ENCODE data around the gene MTFP1. TPM values are rescaled to one million over a fixed set of nuclear protein-coding genes. Genes with fewer than 3 reads are reported as not detected.
A peak's percentile ranks its signal among the peaks of the same experiment; 100 is the strongest.
"Not testable (repeated sequence)": the region's sequence is repeated elsewhere in the genome, so short reads cannot be mapped to it uniquely, and the experiment has no call there.

MTFP1 gene
- total RNA-seq, 1 experiment from 2014 or later = 86.9 TPM

- no peak for TF ChIP-seq EZH2 (IDR thresholded peaks at IDR 0.05; ENCODE audit: borderline replicate concordance, low read depth, low read length, poor library complexity, severe bottlenecking)
- TF ChIP-seq, protein P1, sequence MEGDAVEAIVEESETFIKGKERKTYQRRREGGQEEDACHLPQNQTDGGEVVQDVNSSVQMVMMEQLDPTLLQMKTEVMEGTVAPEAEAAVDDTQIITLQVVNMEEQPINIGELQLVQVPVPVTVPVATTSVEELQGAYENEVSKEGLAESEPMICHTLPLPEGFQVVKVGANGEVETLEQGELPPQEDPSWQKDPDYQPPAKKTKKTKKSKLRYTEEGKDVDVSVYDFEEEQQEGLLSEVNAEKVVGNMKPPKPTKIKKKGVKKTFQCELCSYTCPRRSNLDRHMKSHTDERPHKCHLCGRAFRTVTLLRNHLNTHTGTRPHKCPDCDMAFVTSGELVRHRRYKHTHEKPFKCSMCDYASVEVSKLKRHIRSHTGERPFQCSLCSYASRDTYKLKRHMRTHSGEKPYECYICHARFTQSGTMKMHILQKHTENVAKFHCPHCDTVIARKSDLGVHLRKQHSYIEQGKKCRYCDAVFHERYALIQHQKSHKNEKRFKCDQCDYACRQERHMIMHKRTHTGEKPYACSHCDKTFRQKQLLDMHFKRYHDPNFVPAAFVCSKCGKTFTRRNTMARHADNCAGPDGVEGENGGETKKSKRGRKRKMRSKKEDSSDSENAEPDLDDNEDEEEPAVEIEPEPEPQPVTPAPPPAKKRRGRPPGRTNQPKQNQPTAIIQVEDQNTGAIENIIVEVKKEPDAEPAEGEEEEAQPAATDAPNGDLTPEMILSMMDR (conservative IDR thresholded peaks at IDR 0.05; ENCODE audit: low read depth, low read length) = no peak
- BruUV-seq (replicated peaks) = no TSS peak
- Histone ChIP-seq H3K36me3 (ENCODE audit: insufficient read depth, low read length, poor library complexity, severe bottlenecking) (no peaks in the 10 kb centered on the region), H3K4me1 (ENCODE audit: insufficient read depth, low read length, poor library complexity, severe bottlenecking) (no peaks in the 10 kb centered on the region), H3K27ac (ENCODE audit: low read depth, low read length, poor library complexity, severe bottlenecking) (no peak overlapping the region), H3K9me3 (ENCODE audit: low read depth, low read length, poor library complexity, severe bottlenecking) (no peaks in the 10 kb centered on the region), H3K4me3 (ENCODE audit: low read depth, low read length, poor library complexity, severe bottlenecking) (no peak overlapping the region), H3K27me3 (replicated peaks; ENCODE audit: insufficient read depth, low read depth, low read length, poor library complexity) (no peaks in the 10 kb centered on the region)
- ChIA-PET POLR2A (ENCODE audit: low non-redundant PET) (no interaction called here), CTCF (no interaction called here)
- intact Hi-C loops (cut with micrococcal nuclease; ENCODE audit: unreplicated experiment) = no loop called here
- peak; percentile 42 for DNase-seq (ENCODE audit: low spot score)
Observed at GRCh38 chr22:30459181-30460052, 33.8 kb downstream of the MTFP1 start.

- POLR2A ChIA-PET (ENCODE audit: low non-redundant PET) = no interaction called here
- Histone ChIP-seq H3K27me3 (replicated peaks; ENCODE audit: insufficient read depth, low read depth, low read length, poor library complexity) (no peaks in the 10 kb centered on the region), H3K4me1 (ENCODE audit: insufficient read depth, low read length, poor library complexity, severe bottlenecking) (no peaks in the 10 kb centered on the region), H3K27ac (ENCODE audit: low read depth, low read length, poor library complexity, severe bottlenecking) (no peak overlapping the region), H3K4me3 (ENCODE audit: low read depth, low read length, poor library complexity, severe bottlenecking) (no peak overlapping the region), H3K9me3 (ENCODE audit: low read depth, low read length, poor library complexity, severe bottlenecking) (no peaks in the 10 kb centered on the region), H3K36me3 (ENCODE audit: insufficient read depth, low read length, poor library complexity, severe bottlenecking) (no peaks in the 10 kb centered on the region)
- TF ChIP-seq, protein P1 (conservative IDR thresholded peaks at IDR 0.05; ENCODE audit: low read depth, low read length) = no peak
- no peak for TF ChIP-seq EZH2 (IDR thresholded peaks at IDR 0.05; ENCODE audit: borderline replicate concordance, low read depth, low read length, poor library complexity, severe bottlenecking)
- intact Hi-C loops (cut with micrococcal nuclease; ENCODE audit: unreplicated experiment) = no loop called here
- CTCF ChIA-PET = no interaction called here
- no TSS peak for BruUV-seq (replicated peaks)
- no peak for DNase-seq (ENCODE audit: low spot score)
Observed at GRCh38 chr22:30460147-30460546, 34.6 kb downstream of the MTFP1 start.

DNA sequence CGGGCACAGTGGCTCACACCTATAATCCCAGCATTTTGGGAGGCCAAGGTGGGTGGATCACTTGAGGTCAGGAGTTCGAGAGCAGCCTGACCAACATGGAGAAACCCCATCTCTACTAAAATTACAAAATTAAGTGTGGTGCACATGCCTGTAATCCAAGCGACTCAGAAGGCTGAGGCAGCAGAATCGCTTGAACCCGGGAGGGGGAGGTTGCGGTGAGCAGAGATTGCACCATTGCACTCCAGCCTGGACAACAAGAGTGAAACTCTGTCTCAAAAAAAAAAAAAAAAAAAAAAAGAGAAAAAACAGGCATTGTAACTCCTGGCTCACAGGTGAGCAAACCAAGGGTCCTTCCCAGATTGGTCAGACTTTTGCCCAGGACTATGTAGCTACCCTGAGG lies 35.0 kb downstream of the MTFP1 start:
- POLR2A ChIA-PET (ENCODE audit: low non-redundant PET); DNase-seq (ENCODE audit: low spot score); H3K9me3 ChIP-seq (ENCODE audit: low read depth, low read length, poor library complexity, severe bottlenecking); BruUV-seq (replicated peaks); H3K27ac ChIP-seq (ENCODE audit: low read depth, low read length, poor library complexity, severe bottlenecking); intact Hi-C loops (cut with micrococcal nuclease; ENCODE audit: unreplicated experiment); H3K27me3 ChIP-seq (replicated peaks; ENCODE audit: insufficient read depth, low read depth, low read length, poor library complexity); H3K4me1 ChIP-seq (ENCODE audit: insufficient read depth, low read length, poor library complexity, severe bottlenecking); H3K36me3 ChIP-seq (ENCODE audit: insufficient read depth, low read length, poor library complexity, severe bottlenecking); CTCF ChIA-PET; H3K4me3 ChIP-seq (ENCODE audit: low read depth, low read length, poor library complexity, severe bottlenecking): not testable (repeated sequence)

- Histone ChIP-seq H3K9me3 (ENCODE audit: low read depth, low read length, poor library complexity, severe bottlenecking) (no peaks in the 10 kb centered on the region), H3K27ac (ENCODE audit: low read depth, low read length, poor library complexity, severe bottlenecking) (no peak overlapping the region), H3K4me1 (ENCODE audit: insufficient read depth, low read length, poor library complexity, severe bottlenecking) (no peaks in the 10 kb centered on the region), H3K4me3 (ENCODE audit: low read depth, low read length, poor library complexity, severe bottlenecking) (no peak overlapping the region), H3K27me3 (replicated peaks; ENCODE audit: insufficient read depth, low read depth, low read length, poor library complexity) (no peaks in the 10 kb centered on the region), H3K36me3 (ENCODE audit: insufficient read depth, low read length, poor library complexity, severe bottlenecking) (no peaks in the 10 kb centered on the region)
- TF ChIP-seq, protein P1 (conservative IDR thresholded peaks at IDR 0.05; ENCODE audit: low read depth, low read length) = no peak
- no peak for TF ChIP-seq EZH2 (IDR thresholded peaks at IDR 0.05; ENCODE audit: borderline replicate concordance, low read depth, low read length, poor library complexity, severe bottlenecking)
- ChIA-PET POLR2A (ENCODE audit: low non-redundant PET) (no interaction called here), CTCF (no interaction called here)
- intact Hi-C loops (cut with micrococcal nuclease; ENCODE audit: unreplicated experiment) = no loop called here
- no peak for DNase-seq (ENCODE audit: low spot score)
- BruUV-seq (replicated peaks) = no TSS peak
Observed at GRCh38 chr22:30469165-30469564, 43.6 kb downstream of the MTFP1 start.
